Liver (tissue), 9 donors: ENCODE results near the gene PJA1. TPM values are rescaled to one million over a fixed set of nuclear protein-coding genes. Genes with fewer than 3 reads are reported as not detected.

Experiments used
- DNase-seq: peaks from one replicate; pipeline ENCODE4 v3.0.0-alpha.2; 2017; ENCODE audit warnings: low spot score
- H3K27ac ChIP-seq, 2 donors: one replicate each; pipeline ENCODE4 v1.7.0; 2013; ENCODE audit warnings: inconsistent platforms in 2 of 2, low read length in 2 of 2, control low read depth in 1 of 2, low read depth in 1 of 2, mild to moderate bottlenecking in 1 of 2
- H3K27me3 ChIP-seq, 4 donors: one replicate each; pipeline versions ENCODE4 v1.6.1 to v1.7.0; 2013; ENCODE audit warnings: low read length in 3 of 4, inconsistent platforms in 1 of 4, mild to moderate bottlenecking in 1 of 4, moderate library complexity in 1 of 4; ENCODE audit not compliant: control insufficient read depth in 4 of 4, insufficient read depth in 4 of 4
- H3K36me3 ChIP-seq, 4 donors: one replicate each; pipeline versions ENCODE4 v1.6.1 to v1.7.0; 2013; ENCODE audit warnings: low read length in 3 of 4, mild to moderate bottlenecking in 3 of 4, low read depth in 1 of 4, moderate library complexity in 1 of 4; ENCODE audit not compliant: control insufficient read depth in 4 of 4, insufficient read depth in 3 of 4
- H3K4me1 ChIP-seq, 4 donors: one replicate each; pipeline versions ENCODE4 v1.6.1 to v1.7.0; 2013; ENCODE audit warnings: low read length in 3 of 4, mild to moderate bottlenecking in 3 of 4, moderate library complexity in 1 of 4; ENCODE audit not compliant: control insufficient read depth in 4 of 4, insufficient read depth in 4 of 4
- H3K4me3 ChIP-seq, 3 donors: one replicate each; pipeline versions ENCODE4 v1.6.1 to v1.7.0; 2013; ENCODE audit warnings: low read length in 3 of 3, control low read depth in 1 of 3, low read depth in 1 of 3, mild to moderate bottlenecking in 1 of 3
- H3K9ac ChIP-seq, 2 donors: one replicate each; pipeline ENCODE4 v1.7.0; 2013; ENCODE audit warnings: low read length in 2 of 2, mild to moderate bottlenecking in 2 of 2, moderate library complexity in 2 of 2, control low read depth in 1 of 2, low read depth in 1 of 2
- H3K9me3 ChIP-seq, 4 donors: one replicate each; pipeline versions ENCODE4 v1.6.1 to v1.7.0; 2013; ENCODE audit warnings: low read length in 3 of 4; ENCODE audit not compliant: control insufficient read depth in 4 of 4
- EGR1 ChIP-seq, 2 donors: IDR thresholded peaks; 2 replicates each; pipeline ENCODE4 v1.6.1; 2016 to 2018; ENCODE audit warnings: antibody characterized with exemption in 2 of 2, low read depth in 2 of 2
- FOXA2 ChIP-seq: IDR thresholded peaks from 2 replicates; pipeline ENCODE4 v1.6.1; 2016; ENCODE audit warnings: antibody characterized with exemption
- GABPA ChIP-seq, 2 donors: IDR thresholded peaks in 1 of 2; conservative IDR thresholded peaks in 1 of 2; 2 replicates each; pipeline ENCODE4 v1.6.1; 2016; ENCODE audit warnings: antibody characterized with exemption in 2 of 2, mild to moderate bottlenecking in 1 of 2, moderate library complexity in 1 of 2
- HNF4A ChIP-seq, 2 donors: conservative IDR thresholded peaks; 2 replicates each; pipeline ENCODE4 v1.6.1; 2016; ENCODE audit warnings: antibody characterized with exemption in 2 of 2, mild to moderate bottlenecking in 2 of 2
- HNF4G ChIP-seq: IDR thresholded peaks from 2 replicates; pipeline ENCODE4 v1.6.1; 2016; ENCODE audit warnings: antibody characterized with exemption
- JUND ChIP-seq, 2 donors: IDR thresholded peaks; 2 replicates each; pipeline ENCODE4 v1.6.1; 2016; ENCODE audit warnings: antibody characterized with exemption in 2 of 2
- NR2F2 ChIP-seq: IDR thresholded peaks from 2 replicates; pipeline ENCODE4 v1.6.1; 2016; ENCODE audit warnings: antibody characterized with exemption
- RAD21 ChIP-seq, 2 donors: IDR thresholded peaks; 2 replicates each; pipeline ENCODE4 v1.6.1; 2016; ENCODE audit warnings: antibody characterized with exemption in 2 of 2, mild to moderate bottlenecking in 2 of 2
- RXRA ChIP-seq, 2 donors: IDR thresholded peaks; 2 replicates each; pipeline ENCODE4 v1.6.1; 2017 to 2018; ENCODE audit warnings: antibody characterized with exemption in 2 of 2, mild to moderate bottlenecking in 1 of 2
- SP1 ChIP-seq: IDR thresholded peaks from 2 replicates; pipeline ENCODE4 v1.6.1; 2018; ENCODE audit warnings: antibody characterized with exemption, mild to moderate bottlenecking
- TAF1 ChIP-seq: conservative IDR thresholded peaks from 2 replicates; pipeline ENCODE4 v1.6.1; 2016; ENCODE audit warnings: antibody characterized with exemption, mild to moderate bottlenecking
- YY1 ChIP-seq: IDR thresholded peaks from 2 replicates; pipeline ENCODE4 v1.6.1; 2016; ENCODE audit warnings: antibody characterized with exemption, mild to moderate bottlenecking
- WGBS: extraction: QIAGEN DNeasy Blood & Tissue Kit; methylation state at CpG from one replicate; pipeline ENCODE4 v1.1.7; 2013; 5-methylcytosine and 5-hydroxymethylcytosine counted together
- polyA plus RNA-seq, 2 donors: library from polyadenylated mRNA; stranded (reverse) in 1 of 2; unstranded in 1 of 2; fragments of 200-250 nt in 1 of 2; fragments of >200 nt in 1 of 2; fragmentation: Nextera tagmentation in 1 of 2; extraction: Ambion mirVana in 1 of 2; gene quantifications; one replicate each; pipeline versions ENCODE4 v1.2.1 to v1.2.3, GENCODE V29; 2013 to 2015
- total RNA-seq, 2 donors: library from RNA; depleted of rRNA; stranded (reverse); fragments of >200 nt; gene quantifications; one replicate each; pipeline ENCODE4 v1.2.3, GENCODE V29; 2014
- TF ChIP-seq, protein P1 (sequence below): IDR thresholded peaks from 2 replicates; pipeline ENCODE4 v1.6.1; 2016; ENCODE audit warnings: antibody characterized with exemption
- TF ChIP-seq, protein P2 (sequence below): IDR thresholded peaks from 2 replicates; pipeline ENCODE4 v1.6.1; 2016; ENCODE audit warnings: antibody characterized with exemption
- TF ChIP-seq, protein P3 (sequence below): IDR thresholded peaks from 2 replicates; pipeline ENCODE4 v1.6.1; 2016; ENCODE audit warnings: antibody characterized with exemption, mild to moderate bottlenecking
- TF ChIP-seq, protein P4 (sequence below): IDR thresholded peaks from 2 replicates; pipeline ENCODE4 v1.6.1; 2016; ENCODE audit warnings: antibody characterized with exemption
- TF ChIP-seq, protein P5 (sequence below): fragments of 150-350 bp; IDR thresholded peaks from 2 replicates; pipeline ENCODE4 v1.5.1; 2017; ENCODE audit warnings: improper control_type of control experiment, low read depth, low read length; ENCODE audit not compliant: missing input control
- donor health status: healthy.
- donor health status: healthy.
- donor health status: healthy.
- donor health status: healthy.
- donor health status: healthy.

The PJA1 gene
- total and polyA plus RNA-seq, 4 donors = 4.6 to 6.0 (median 5.0) TPM

DNA sequence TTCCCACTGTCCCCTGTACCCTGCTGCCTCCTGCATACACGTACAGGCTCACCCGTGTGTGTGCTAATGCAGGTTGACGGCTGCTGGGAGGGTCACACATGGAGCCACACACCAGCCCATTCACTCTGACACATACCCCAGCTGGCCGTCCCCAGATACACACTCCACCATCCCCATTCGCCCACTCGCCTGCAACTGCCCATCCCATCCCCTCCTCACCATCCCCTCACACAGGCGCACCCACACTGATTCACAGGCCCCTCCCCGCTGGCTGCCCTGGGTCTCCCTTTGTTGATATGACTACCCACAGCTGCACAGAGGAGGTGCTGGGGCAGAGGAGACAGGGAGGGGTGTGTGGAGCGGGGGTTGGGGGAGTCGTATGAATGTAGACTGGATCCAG lies 25.7 kb downstream of the PJA1 start:
- WGBS = 94% methylated on average over 10 of the region's 10 CpGs
- no peaks in the 10 kb centered on the region for H3K27me3 ChIP-seq
- TF ChIP-seq EGR1 (IDR thresholded peaks at IDR 0.05; ENCODE audit: low read depth in 2 of 2) = no peak
- TF ChIP-seq, protein P1, sequence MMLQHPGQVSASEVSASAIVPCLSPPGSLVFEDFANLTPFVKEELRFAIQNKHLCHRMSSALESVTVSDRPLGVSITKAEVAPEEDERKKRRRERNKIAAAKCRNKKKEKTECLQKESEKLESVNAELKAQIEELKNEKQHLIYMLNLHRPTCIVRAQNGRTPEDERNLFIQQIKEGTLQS = no peak
- TF ChIP-seq JUND (IDR thresholded peaks at IDR 0.05) = no peak
- TF ChIP-seq SP1 = no peak
- TF ChIP-seq HNF4A (conservative IDR thresholded peaks at IDR 0.05) = no peak
- TF ChIP-seq, protein P2, sequence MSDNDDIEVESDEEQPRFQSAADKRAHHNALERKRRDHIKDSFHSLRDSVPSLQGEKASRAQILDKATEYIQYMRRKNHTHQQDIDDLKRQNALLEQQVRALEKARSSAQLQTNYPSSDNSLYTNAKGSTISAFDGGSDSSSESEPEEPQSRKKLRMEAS = no peak
- TF ChIP-seq, protein P3, sequence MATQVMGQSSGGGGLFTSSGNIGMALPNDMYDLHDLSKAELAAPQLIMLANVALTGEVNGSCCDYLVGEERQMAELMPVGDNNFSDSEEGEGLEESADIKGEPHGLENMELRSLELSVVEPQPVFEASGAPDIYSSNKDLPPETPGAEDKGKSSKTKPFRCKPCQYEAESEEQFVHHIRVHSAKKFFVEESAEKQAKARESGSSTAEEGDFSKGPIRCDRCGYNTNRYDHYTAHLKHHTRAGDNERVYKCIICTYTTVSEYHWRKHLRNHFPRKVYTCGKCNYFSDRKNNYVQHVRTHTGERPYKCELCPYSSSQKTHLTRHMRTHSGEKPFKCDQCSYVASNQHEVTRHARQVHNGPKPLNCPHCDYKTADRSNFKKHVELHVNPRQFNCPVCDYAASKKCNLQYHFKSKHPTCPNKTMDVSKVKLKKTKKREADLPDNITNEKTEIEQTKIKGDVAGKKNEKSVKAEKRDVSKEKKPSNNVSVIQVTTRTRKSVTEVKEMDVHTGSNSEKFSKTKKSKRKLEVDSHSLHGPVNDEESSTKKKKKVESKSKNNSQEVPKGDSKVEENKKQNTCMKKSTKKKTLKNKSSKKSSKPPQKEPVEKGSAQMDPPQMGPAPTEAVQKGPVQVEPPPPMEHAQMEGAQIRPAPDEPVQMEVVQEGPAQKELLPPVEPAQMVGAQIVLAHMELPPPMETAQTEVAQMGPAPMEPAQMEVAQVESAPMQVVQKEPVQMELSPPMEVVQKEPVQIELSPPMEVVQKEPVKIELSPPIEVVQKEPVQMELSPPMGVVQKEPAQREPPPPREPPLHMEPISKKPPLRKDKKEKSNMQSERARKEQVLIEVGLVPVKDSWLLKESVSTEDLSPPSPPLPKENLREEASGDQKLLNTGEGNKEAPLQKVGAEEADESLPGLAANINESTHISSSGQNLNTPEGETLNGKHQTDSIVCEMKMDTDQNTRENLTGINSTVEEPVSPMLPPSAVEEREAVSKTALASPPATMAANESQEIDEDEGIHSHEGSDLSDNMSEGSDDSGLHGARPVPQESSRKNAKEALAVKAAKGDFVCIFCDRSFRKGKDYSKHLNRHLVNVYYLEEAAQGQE = no peak
- TF ChIP-seq RAD21 (IDR thresholded peaks at IDR 0.05) = no peak
- no peak for TF ChIP-seq GABPA (IDR thresholded peaks at IDR 0.05 in 1 of 2, conservative IDR thresholded peaks at IDR 0.05 in 1 of 2)
- no peak for TF ChIP-seq TAF1
- no peak for TF ChIP-seq RXRA (IDR thresholded peaks at IDR 0.05)
- no peak for TF ChIP-seq NR2F2
- TF ChIP-seq FOXA2 = no peak
- TF ChIP-seq, protein P4, sequence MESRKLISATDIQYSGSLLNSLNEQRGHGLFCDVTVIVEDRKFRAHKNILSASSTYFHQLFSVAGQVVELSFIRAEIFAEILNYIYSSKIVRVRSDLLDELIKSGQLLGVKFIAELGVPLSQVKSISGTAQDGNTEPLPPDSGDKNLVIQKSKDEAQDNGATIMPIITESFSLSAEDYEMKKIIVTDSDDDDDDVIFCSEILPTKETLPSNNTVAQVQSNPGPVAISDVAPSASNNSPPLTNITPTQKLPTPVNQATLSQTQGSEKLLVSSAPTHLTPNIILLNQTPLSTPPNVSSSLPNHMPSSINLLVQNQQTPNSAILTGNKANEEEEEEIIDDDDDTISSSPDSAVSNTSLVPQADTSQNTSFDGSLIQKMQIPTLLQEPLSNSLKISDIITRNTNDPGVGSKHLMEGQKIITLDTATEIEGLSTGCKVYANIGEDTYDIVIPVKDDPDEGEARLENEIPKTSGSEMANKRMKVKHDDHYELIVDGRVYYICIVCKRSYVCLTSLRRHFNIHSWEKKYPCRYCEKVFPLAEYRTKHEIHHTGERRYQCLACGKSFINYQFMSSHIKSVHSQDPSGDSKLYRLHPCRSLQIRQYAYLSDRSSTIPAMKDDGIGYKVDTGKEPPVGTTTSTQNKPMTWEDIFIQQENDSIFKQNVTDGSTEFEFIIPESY = no peak
- no peak overlapping the region for H3K9ac ChIP-seq
- H3K9me3 ChIP-seq = no peaks in the 10 kb centered on the region
- no peak overlapping the region for H3K27ac ChIP-seq
- no peak overlapping the region for H3K4me3 ChIP-seq
- no peaks in the 10 kb centered on the region for H3K4me1 ChIP-seq
- H3K36me3 ChIP-seq = no peaks in the 10 kb centered on the region
- no peak for DNase-seq

DNA sequence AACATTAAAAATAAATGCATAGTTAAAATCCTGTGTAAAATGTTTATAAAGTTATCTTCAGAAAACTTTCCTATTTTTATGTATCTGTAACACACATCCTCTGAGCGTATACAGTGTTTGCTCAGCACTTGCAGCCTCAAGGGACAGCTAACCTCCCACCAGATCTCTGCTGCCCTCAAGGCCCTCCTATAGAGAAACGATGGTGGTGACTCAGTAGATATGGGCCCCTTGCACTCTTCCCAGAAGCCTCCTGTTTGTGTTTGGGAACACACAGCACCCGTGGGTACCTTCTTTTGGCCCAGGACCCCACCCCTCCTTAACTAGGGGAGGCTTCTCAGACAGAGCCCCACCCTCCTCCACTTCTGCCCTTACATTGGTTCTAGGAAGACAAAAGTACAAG lies 26.7 kb downstream of the PJA1 start:
- H3K4me1 ChIP-seq = no peaks in the 10 kb centered on the region
- H3K9me3 ChIP-seq = no peaks in the 10 kb centered on the region
- H3K4me3 ChIP-seq = no peak overlapping the region
- no peak for DNase-seq
- no peaks in the 10 kb centered on the region for H3K27me3 ChIP-seq
- H3K9ac ChIP-seq = no peak overlapping the region
- WGBS = 68% methylated on average over 3 of the region's 3 CpGs
- H3K27ac ChIP-seq = no peak overlapping the region
- no peaks in the 10 kb centered on the region for H3K36me3 ChIP-seq
- TF ChIP-seq JUND (IDR thresholded peaks at IDR 0.05) (no peak), HNF4G (no peak), NR2F2 (no peak), RAD21 (IDR thresholded peaks at IDR 0.05) (no peak), YY1 (no peak), EGR1 (IDR thresholded peaks at IDR 0.05; ENCODE audit: low read depth in 2 of 2) (no peak), TAF1 (no peak), SP1 (no peak), FOXA2 (no peak), RXRA (IDR thresholded peaks at IDR 0.05) (no peak)
- TF ChIP-seq, protein P3 = no peak
- TF ChIP-seq, protein P1 = no peak
- TF ChIP-seq, protein P4 = no peak
- TF ChIP-seq, protein P2 = no peak
- TF ChIP-seq, protein P5, sequence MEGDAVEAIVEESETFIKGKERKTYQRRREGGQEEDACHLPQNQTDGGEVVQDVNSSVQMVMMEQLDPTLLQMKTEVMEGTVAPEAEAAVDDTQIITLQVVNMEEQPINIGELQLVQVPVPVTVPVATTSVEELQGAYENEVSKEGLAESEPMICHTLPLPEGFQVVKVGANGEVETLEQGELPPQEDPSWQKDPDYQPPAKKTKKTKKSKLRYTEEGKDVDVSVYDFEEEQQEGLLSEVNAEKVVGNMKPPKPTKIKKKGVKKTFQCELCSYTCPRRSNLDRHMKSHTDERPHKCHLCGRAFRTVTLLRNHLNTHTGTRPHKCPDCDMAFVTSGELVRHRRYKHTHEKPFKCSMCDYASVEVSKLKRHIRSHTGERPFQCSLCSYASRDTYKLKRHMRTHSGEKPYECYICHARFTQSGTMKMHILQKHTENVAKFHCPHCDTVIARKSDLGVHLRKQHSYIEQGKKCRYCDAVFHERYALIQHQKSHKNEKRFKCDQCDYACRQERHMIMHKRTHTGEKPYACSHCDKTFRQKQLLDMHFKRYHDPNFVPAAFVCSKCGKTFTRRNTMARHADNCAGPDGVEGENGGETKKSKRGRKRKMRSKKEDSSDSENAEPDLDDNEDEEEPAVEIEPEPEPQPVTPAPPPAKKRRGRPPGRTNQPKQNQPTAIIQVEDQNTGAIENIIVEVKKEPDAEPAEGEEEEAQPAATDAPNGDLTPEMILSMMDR = no peak
